Measurements from ENCODE around the gene UCK1.

Gene UCK1

DNA sequence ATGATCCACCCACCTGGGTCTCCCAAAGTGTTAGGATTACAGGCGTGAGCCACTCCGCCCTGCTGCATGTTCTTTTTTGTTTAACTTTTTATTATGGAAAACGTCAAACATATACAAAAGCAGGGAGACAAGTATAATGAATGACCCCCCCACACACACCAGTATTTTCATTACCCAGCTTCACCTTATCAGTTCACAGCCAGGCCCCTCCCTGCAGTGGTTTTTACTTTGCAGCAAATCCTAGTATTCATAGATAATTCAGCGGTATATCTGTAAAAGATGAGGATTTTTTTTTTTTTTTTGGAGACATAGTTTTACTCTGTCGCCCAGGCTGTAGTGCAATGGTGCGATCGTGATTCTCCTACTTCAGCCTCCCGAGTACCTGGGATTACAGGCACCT, 26.1 kb downstream of the UCK1 start:
- H3K4me3 Mint-ChIP-seq: peak overlapping the region; percentile 92

DNA sequence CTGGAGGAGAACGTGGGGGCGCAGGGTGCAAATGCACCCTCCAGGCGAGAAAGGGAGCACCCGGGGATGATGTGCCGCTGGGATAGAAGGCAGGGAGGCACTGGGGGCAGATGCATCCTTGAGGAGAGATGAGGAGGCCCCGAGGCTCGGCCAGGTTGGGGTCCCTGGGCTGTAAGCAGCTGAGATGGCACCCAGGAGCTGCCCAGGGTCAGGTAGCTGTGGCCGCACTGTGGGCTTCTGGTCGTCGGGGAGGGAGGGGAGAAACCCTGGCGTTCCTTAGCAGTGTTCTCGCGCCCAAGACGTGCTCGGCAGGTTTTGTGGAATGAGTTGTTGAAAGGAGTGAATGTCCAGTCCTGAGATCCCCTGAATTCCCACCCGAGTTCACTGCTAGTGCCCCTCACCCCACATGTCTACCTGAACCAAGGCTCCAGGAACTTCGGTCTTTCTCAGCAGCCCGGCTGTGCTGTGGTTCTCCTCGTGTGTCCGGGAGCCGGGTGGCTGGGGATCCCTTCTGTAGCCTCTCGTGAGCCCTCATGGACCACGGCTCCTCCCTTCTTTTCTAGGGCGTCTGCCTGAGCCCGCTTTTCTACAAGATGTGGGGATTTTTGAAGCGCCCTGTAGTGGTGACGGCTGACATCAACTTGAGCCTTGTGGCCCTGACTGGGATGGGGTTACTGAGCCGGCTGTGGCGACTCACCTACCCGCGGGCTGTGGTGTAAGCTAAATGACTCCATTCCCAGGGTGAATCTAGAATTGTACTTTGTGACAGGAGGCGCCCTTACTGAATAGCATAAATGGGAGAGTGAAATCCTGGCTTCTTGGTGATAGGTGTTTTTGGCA, 27.2 kb downstream of the UCK1 start:
- Mint-ChIP-seq H3K4me3 (peak overlapping the region; percentile 92), H3K27me3 (ENCODE audit: low read depth) (no peaks in the 10 kb centered on the region), H3K4me1 (ENCODE audit: low read depth) (peaks cover 33% of the 10 kb centered on the region), H3K9me3 (no peaks in the 10 kb centered on the region), H3K27ac (peak overlapping the region; percentile 87), H3K36me3 (ENCODE audit: low read depth) (peaks cover 28% of the 10 kb centered on the region)
- DNase-seq (ENCODE audit: low spot score): peak; percentile 83

More for the DNA sequence above, 26.1 kb downstream of the UCK1 start:
- H3K9me3 Mint-ChIP-seq: no peaks in the 10 kb centered on the region
- H3K27ac Mint-ChIP-seq: no peak overlapping the region
- DNase-seq (ENCODE audit: low spot score): no peak
- H3K4me1 Mint-ChIP-seq (ENCODE audit: low read depth): peaks cover 25% of the 10 kb centered on the region
- H3K36me3 Mint-ChIP-seq (ENCODE audit: low read depth): peaks cover 26% of the 10 kb centered on the region
- H3K27me3 Mint-ChIP-seq (ENCODE audit: low read depth): no peaks in the 10 kb centered on the region

DNA sequence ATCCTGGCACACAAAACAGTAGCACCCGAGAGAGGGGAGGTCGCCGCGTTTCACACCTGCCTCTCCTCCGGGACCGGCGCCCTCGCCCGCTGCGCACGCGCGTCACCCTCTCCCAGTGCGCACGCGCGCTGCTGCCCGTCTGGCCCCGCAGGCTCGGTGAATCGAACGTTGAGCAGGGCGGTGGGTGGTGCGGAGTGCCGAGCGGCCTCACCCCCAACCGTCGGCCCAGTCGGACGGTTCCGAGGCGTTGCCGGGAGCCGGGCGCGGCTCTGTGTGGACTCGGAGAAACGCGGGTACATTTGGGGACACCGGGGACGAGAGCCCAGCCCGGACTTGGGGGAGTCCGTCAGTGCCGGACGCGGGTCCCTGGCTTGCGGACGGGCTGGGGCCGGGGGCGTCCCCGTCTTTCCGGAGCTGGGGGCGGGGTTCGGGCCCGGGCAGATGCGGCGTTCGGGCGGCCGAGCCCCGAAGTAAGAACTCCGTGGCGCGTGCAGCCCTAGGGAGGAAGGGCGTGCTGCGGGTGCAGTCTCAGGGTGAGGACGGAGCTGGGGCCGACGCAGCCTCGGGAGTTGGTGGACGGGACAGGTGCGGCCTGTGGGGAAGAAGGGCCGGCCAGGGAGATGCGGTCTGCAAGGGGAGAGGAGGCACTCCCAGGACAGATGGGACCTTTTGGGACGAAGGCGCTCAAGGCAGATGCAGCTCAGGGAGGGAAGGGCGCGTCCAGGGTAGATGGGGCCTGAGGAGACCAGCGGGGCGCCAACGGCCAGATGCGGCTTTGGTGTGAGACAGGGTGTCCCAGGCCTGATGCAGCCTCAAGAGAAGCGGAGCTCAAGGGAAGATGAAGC, 28.1 kb downstream of the UCK1 start, which contains the start of gene POMT1:
TSS of gene POMT1 (plus strand) at position 138 of the 845 bp plus-strand sequence. CDS start 1,301 bp downstream, outside the sequence.
- DNase-seq (ENCODE audit: low spot score): peak; percentile 89
- peak within 1 kb of the TSS; percentile 87 for H3K27ac Mint-ChIP-seq
- H3K4me1 Mint-ChIP-seq (ENCODE audit: low read depth): peaks cover 33% of the 10 kb centered on the region
- H3K9me3 Mint-ChIP-seq: no peaks in the 10 kb centered on the region
- no peaks in the 10 kb centered on the region for H3K27me3 Mint-ChIP-seq (ENCODE audit: low read depth)
- peaks cover 30% of the 10 kb centered on the region for H3K36me3 Mint-ChIP-seq (ENCODE audit: low read depth)
- peak within 1 kb of the TSS; percentile 92 for H3K4me3 Mint-ChIP-seq

DNA sequence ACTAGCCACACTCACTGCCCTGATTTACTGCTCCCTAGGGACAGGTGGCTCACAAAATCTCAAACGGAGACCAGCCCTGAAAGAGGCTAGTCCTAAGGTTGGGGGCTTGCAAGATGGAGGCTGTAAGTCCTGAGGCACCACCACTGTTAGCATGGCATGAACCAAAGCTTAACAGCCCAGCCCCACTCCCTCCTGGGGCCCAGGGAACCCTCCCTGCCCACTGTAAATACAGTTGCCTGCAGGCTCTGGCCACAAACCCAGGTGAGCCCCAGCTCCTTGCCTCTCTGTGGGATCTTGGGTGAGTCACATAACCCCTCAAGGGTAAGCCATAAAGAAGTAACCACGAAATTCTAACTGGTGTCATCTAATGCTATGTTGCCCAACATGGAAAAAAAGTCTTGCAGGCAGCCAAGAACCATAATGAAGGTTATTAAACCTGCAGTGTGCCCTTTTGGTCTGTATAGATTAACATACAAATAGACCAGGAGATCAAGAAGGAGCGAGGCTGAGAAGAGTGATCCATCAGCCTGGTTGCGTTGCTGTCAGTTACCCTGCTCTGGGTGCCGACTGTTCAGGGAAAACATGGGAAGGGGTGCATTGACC, 30.0 kb downstream of the UCK1 start:
- H3K36me3 Mint-ChIP-seq (ENCODE audit: low read depth): peaks cover 33% of the 10 kb centered on the region
- no peaks in the 10 kb centered on the region for H3K27me3 Mint-ChIP-seq (ENCODE audit: low read depth)
- peak overlapping the region; percentile 94 for H3K27ac Mint-ChIP-seq
- H3K4me1 Mint-ChIP-seq (ENCODE audit: low read depth): peaks cover 36% of the 10 kb centered on the region
- DNase-seq (ENCODE audit: low spot score): peak; percentile 65
- H3K9me3 Mint-ChIP-seq: no peaks in the 10 kb centered on the region
- H3K4me3 Mint-ChIP-seq: peak overlapping the region; percentile 58

DNA sequence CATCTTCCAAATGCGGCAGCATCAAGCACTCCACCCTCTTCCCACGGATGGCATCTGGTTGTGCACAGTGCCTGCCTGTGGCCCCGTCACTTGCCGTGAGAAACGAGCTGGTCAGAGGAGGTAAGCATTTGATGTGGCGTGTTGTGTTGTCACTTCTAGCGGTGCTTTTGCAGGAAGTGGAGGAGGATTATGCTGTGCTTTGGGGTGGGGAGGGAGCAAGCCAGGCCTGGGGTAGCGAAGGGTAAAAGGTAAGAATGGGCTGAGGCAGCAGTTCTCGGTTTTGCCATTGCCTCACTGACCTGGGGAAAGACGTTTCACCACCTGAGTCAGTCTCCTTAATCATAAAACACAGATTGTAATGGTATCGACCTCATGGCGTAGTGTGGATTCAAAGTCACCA, 30.7 kb downstream of the UCK1 start:
- Mint-ChIP-seq H3K4me3 (peak overlapping the region; percentile 58), H3K4me1 (ENCODE audit: low read depth) (peaks cover 36% of the 10 kb centered on the region), H3K36me3 (ENCODE audit: low read depth) (peaks cover 35% of the 10 kb centered on the region), H3K9me3 (no peaks in the 10 kb centered on the region), H3K27me3 (ENCODE audit: low read depth) (no peaks in the 10 kb centered on the region), H3K27ac (peak overlapping the region; percentile 94)
- peak; percentile 80 for DNase-seq (ENCODE audit: low spot score)

DNA sequence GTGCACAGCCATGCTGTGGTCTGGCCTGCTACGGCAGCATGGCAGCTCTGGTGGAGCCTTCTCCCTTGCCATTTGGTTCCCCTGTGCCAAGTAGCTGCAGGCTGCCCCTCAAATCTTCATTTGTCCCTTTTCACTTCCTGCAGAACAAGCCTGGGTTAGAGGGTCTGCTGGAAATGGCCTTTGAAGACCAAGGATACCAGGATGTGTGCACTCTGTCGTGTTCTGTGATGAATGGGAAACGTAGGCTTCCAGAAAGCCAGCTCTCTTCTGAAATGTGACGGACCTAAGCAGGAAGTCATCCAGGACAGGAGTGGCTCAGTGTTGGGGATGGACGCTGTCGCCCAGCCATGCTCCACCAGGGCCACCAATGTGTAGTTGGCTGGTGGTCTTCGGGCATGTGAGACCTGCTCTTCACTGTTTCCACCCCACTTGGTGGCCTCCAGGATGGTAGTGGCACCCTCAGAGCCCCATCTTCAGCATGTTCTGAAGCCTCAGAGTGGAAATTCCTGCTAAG, 31.8 kb downstream of the UCK1 start:
- H3K4me3 Mint-ChIP-seq: no peak overlapping the region
- peaks cover 37% of the 10 kb centered on the region for H3K36me3 Mint-ChIP-seq (ENCODE audit: low read depth)
- H3K27me3 Mint-ChIP-seq (ENCODE audit: low read depth): no peaks in the 10 kb centered on the region
- peaks cover 32% of the 10 kb centered on the region for H3K4me1 Mint-ChIP-seq (ENCODE audit: low read depth)
- DNase-seq (ENCODE audit: low spot score): no peak
- peak overlapping the region; percentile 94 for H3K27ac Mint-ChIP-seq
- H3K9me3 Mint-ChIP-seq: no peaks in the 10 kb centered on the region

DNA sequence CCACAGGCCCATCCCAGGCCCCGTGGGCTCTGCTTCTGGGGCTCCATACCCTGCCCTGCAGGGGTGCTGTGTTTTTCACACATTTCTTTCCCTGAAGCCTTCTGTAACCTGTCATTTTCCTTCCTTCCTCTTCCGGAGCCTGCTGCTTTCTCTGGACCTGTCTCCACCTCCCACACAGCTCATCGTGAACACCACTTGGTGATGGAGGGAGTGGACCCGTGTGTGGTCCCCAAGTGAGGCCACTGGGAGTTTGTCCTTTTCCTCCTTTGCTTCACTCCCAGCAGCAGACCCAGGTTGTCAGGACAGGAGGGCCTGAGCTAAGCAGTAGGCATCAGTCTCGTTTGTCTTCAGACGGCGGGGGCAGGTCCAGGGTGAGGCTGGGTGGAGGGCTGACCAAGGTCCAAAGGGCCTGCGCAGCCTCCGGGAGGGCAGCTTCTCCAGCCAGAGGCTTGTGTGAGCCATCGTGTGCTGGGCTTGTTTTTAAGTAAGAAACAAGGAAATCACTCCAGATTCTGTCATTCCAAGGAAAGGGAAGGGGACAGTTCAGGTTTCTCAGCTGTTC, 34.1 kb downstream of the UCK1 start:
- no peaks in the 10 kb centered on the region for H3K9me3 Mint-ChIP-seq
- H3K36me3 Mint-ChIP-seq (ENCODE audit: low read depth): peaks cover 53% of the 10 kb centered on the region
- no peaks in the 10 kb centered on the region for H3K27me3 Mint-ChIP-seq (ENCODE audit: low read depth)
- no peak for DNase-seq (ENCODE audit: low spot score)
- no peak overlapping the region for H3K4me3 Mint-ChIP-seq
- peaks cover 27% of the 10 kb centered on the region for H3K4me1 Mint-ChIP-seq (ENCODE audit: low read depth)
- no peak overlapping the region for H3K27ac Mint-ChIP-seq

DNA sequence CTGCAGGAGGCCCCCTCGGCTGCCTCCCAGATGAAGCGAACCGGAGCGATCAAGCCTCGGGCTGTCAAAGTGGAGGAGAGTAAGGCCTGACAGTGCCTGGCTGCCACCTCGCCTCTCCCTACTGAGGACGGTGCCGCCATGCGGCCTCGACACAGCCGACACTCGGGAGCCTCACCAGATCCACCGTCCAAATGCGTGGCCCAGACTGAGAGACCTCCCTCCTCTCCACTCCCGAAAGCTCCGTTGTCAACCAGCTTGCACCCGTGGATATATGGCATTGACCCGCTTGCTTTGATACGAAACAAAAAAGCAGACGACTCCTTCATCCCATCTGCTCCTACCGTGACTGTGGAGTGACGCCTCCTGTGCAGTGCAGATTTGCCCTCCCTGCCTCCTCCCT, 35.3 kb downstream of the UCK1 start:
- Mint-ChIP-seq H3K27ac (peak overlapping the region; percentile 31), H3K4me1 (ENCODE audit: low read depth) (peaks cover 18% of the 10 kb centered on the region), H3K4me3 (no peak overlapping the region), H3K9me3 (no peaks in the 10 kb centered on the region), H3K36me3 (ENCODE audit: low read depth) (peaks cover 57% of the 10 kb centered on the region), H3K27me3 (ENCODE audit: low read depth) (no peaks in the 10 kb centered on the region)
- DNase-seq (ENCODE audit: low spot score): no peak

DNA sequence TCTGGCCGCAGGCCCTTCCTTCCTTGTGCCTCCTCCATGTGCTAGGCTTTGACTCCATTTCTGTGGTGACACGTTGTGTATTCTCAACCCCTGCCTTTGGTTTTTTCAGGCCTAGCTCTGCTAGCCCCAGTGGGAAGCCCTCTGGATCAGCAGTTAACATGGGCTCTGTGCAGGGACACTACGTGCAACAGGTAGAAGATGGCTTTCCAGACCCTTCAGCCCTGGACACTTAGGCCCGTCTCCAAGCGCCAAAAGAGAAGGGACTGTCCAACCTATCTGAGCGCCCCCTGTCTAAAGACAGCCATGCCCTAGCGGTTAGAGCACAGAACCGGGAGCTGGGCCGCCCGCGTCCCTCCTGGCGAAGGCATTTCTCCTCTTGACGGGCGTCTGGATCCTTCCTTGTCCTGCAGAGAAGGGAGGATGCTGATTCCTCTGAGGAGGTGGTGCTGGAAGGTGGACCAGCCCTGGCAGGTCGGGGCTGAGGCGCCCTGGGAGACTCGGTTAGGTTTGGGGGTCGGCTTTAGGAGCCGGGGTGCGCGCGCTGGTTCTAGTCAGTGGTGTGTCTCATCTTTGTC, 36.7 kb downstream of the UCK1 start:
- H3K4me1 Mint-ChIP-seq (ENCODE audit: low read depth): peaks cover 5% of the 10 kb centered on the region
- DNase-seq (ENCODE audit: low spot score): no peak
- peaks cover 63% of the 10 kb centered on the region for H3K36me3 Mint-ChIP-seq (ENCODE audit: low read depth)
- no peak overlapping the region for H3K4me3 Mint-ChIP-seq
- H3K27me3 Mint-ChIP-seq (ENCODE audit: low read depth): no peaks in the 10 kb centered on the region
- no peak overlapping the region for H3K27ac Mint-ChIP-seq
- no peaks in the 10 kb centered on the region for H3K9me3 Mint-ChIP-seq

DNA sequence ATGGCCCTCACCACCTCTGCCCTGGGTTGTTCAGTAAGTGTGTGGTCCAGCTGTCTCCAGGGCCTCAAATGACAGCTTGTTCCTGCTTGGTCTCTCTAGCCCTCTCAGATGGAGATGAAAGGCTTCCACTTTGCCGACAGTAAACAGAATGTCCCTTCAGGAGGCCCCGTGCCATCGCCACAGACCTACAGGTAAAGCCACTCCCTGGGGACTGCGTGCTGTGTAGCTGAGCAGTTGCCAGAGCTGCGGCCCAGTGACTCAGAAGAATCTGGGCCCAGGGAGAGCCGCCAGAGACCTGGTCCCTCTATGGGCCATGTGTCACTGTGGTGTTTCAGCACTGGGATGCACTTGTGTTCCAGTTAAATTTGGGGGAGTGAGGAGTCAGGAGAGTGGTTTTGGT, 39.0 kb downstream of the UCK1 start:
- H3K36me3 Mint-ChIP-seq (ENCODE audit: low read depth): peaks cover 68% of the 10 kb centered on the region
- H3K27me3 Mint-ChIP-seq (ENCODE audit: low read depth): no peaks in the 10 kb centered on the region
- no peak overlapping the region for H3K4me3 Mint-ChIP-seq
- H3K27ac Mint-ChIP-seq: no peak overlapping the region
- H3K4me1 Mint-ChIP-seq (ENCODE audit: low read depth): no peaks in the 10 kb centered on the region
- no peak for DNase-seq (ENCODE audit: low spot score)
- H3K9me3 Mint-ChIP-seq: no peaks in the 10 kb centered on the region

DNA sequence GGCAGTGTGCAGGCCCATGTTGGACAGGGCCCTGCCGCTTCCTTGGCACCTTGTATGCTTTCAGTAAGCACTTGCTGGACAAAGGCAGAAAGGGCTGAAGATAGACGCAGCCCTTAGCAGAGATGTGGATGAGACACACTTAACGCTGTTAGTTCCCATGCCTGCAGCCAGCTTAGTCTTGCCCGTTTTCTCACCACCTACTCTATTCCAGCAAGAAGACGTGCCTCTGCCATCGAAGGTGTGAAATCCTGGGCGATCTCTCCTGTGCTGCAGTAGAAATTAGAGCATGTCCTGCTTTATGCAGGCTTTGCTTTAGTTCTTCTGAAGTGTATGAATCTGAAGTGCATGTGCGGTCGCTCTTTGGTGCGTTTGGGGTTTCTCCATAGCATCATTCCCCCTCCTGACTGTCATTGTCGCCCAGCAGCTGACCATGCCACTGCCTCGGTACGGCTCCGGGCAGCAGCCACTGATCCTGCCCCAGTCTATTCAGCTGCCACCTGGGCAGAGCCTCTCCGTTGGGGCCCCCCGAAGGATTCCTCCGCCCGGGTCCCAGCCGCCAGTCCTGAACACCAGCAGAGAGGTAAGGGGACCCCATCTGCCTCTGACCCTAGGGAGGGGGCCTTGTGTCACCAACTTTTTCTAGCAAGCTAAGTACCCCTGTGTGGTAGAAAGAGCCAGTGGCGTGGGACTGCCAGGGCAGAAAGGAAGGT, 39.9 kb downstream of the UCK1 start:
- Mint-ChIP-seq H3K9me3 (no peaks in the 10 kb centered on the region), H3K4me1 (ENCODE audit: low read depth) (no peaks in the 10 kb centered on the region), H3K27ac (no peak overlapping the region), H3K36me3 (ENCODE audit: low read depth) (peaks cover 76% of the 10 kb centered on the region), H3K27me3 (ENCODE audit: low read depth) (no peaks in the 10 kb centered on the region), H3K4me3 (no peak overlapping the region)
- DNase-seq (ENCODE audit: low spot score): no peak

DNA sequence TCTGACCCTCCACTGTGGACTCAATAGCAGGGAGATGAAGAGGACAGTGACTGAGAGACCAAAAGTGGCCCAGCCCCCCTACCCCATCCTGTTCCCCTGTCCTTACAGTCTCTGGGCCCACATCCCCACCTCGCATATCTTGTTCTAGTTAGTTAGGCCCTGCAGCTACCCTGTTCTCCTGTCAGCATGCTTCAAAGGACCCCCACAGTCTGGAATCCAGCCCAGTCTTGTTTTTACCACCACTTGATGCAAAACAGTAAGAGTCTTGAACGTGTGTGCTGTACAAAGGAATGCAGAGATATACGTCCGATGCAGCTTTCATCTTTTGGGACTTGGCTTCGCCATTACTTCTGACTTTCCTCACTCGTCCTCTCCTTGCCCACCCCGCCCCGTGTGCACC, 40.5 kb downstream of the UCK1 start:
- DNase-seq (ENCODE audit: low spot score): no peak
- H3K9me3 Mint-ChIP-seq: no peaks in the 10 kb centered on the region
- H3K4me1 Mint-ChIP-seq (ENCODE audit: low read depth): no peaks in the 10 kb centered on the region
- H3K27ac Mint-ChIP-seq: no peak overlapping the region
- H3K27me3 Mint-ChIP-seq (ENCODE audit: low read depth): no peaks in the 10 kb centered on the region
- H3K4me3 Mint-ChIP-seq: no peak overlapping the region
- H3K36me3 Mint-ChIP-seq (ENCODE audit: low read depth): peaks cover 76% of the 10 kb centered on the region

DNA sequence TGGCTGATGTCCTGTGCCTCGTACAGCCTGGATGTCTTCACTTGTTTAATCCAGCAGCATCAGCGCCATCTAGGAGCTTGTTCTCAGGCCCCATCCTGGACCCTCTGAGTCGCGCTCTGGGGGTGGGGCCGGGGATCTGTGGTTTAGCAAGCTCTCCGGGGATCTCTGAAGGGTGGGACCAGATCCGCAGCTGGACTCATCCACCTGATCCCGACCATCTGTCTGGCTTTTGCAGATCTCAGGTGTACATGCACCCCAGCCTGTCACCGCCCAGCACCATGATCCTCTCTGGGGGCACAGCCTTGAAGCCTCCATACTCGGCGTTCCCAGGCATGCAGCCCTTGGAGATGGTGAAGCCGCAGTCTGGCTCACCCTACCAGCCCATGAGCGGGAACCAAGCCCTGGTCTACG, 43.4 kb downstream of the UCK1 start:
- Mint-ChIP-seq H3K9me3 (no peaks in the 10 kb centered on the region), H3K27ac (no peak overlapping the region), H3K4me3 (no peak overlapping the region), H3K36me3 (ENCODE audit: low read depth) (peaks cover 72% of the 10 kb centered on the region), H3K27me3 (ENCODE audit: low read depth) (no peaks in the 10 kb centered on the region), H3K4me1 (ENCODE audit: low read depth) (no peaks in the 10 kb centered on the region)
- no peak for DNase-seq (ENCODE audit: low spot score)

Measured in T-helper 2 cell treated with Interferon-gamma antibody and Interleukin-4, amounts not matched to agents 5 μg/mL and 100 μg/mL, for 36 hours (primary cell).